Osteocyte (in vitro differentiated cells): Measurements from ENCODE around the gene PALD1. TPM values are rescaled to one million over a fixed set of nuclear protein-coding genes. Genes with fewer than 3 reads are reported as not detected.

Source experiments
- DNase-seq: peaks from one replicate; pipeline ENCODE4 v3.0.0; 2021; ENCODE audit warnings: mixed read lengths; ENCODE audit not compliant: unreplicated experiment; ENCODE audit errors: extremely low spot score
- H3K27ac Mint-ChIP-seq: one replicate; pipeline ENCODE4 v1.8.0; 2021; ENCODE audit warnings: mild to moderate bottlenecking, mixed read lengths; ENCODE audit not compliant: unreplicated experiment
- H3K27me3 Mint-ChIP-seq: one replicate; pipeline ENCODE4 v1.8.0; 2021; ENCODE audit warnings: mixed read lengths; ENCODE audit not compliant: unreplicated experiment
- H3K36me3 Mint-ChIP-seq: one replicate; pipeline ENCODE4 v1.8.0; 2021; ENCODE audit warnings: mixed read lengths; ENCODE audit not compliant: unreplicated experiment
- H3K4me1 Mint-ChIP-seq: one replicate; pipeline ENCODE4 v1.8.0; 2021; ENCODE audit warnings: mixed read lengths; ENCODE audit not compliant: unreplicated experiment
- H3K4me3 Mint-ChIP-seq: one replicate; pipeline ENCODE4 v1.8.0; 2021; ENCODE audit warnings: mild to moderate bottlenecking, moderate library complexity, mixed read lengths; ENCODE audit not compliant: unreplicated experiment
- H3K9me3 Mint-ChIP-seq: one replicate; pipeline ENCODE4 v1.8.0; 2021; ENCODE audit warnings: mixed read lengths; ENCODE audit not compliant: unreplicated experiment
- CTCF ChIP-seq: fragments of 200-600 bp; sonication (generic); IDR thresholded peaks from 2 replicates; pipeline ENCODE4 v1.5.0; 2021; ENCODE audit warnings: antibody characterized with exemption, mild to moderate bottlenecking, moderate library complexity
- total RNA-seq: library from RNA; stranded (reverse); gene quantifications from 2 replicates; pipeline ENCODE4 v1.2.1, GENCODE V29; 2021

PALD1 gene
- total RNA-seq, 1 donor from 2014 or later = 3.1 TPM

- Mint-ChIP-seq H3K4me3 (no peak overlapping the region), H3K4me1 (peaks cover 10% of the 10 kb centered on the region), H3K27ac (no peak overlapping the region), H3K36me3 (no peaks in the 10 kb centered on the region), H3K27me3 (peaks cover 17% of the 10 kb centered on the region), H3K9me3 (no peaks in the 10 kb centered on the region)
- DNase-seq = no peak
- no peak for TF ChIP-seq CTCF
These were observed 32.6 kb upstream of the PALD1 start for GRCh38 chr10:70445718-70446657.

GRCh38 chr10:70448236-70448635 lies 30.3 kb upstream of the PALD1 start:
- DNase-seq = no peak
- Mint-ChIP-seq H3K4me3 (no peak overlapping the region), H3K27ac (no peak overlapping the region), H3K36me3 (no peaks in the 10 kb centered on the region), H3K9me3 (no peaks in the 10 kb centered on the region), H3K27me3 (no peaks in the 10 kb centered on the region), H3K4me1 (peaks cover 12% of the 10 kb centered on the region)
- TF ChIP-seq CTCF = no peak

- no peak overlapping the region for H3K4me3 Mint-ChIP-seq
- no peaks in the 10 kb centered on the region for H3K9me3 Mint-ChIP-seq
- no peak for DNase-seq
- no peak overlapping the region for H3K27ac Mint-ChIP-seq
- H3K27me3 Mint-ChIP-seq = peaks cover 11% of the 10 kb centered on the region
- peaks cover 9% of the 10 kb centered on the region for H3K4me1 Mint-ChIP-seq
- no peaks in the 10 kb centered on the region for H3K36me3 Mint-ChIP-seq
- TF ChIP-seq CTCF = no peak
These were observed 23.3 kb upstream of the PALD1 start for GRCh38 chr10:70455213-70455630.

- Mint-ChIP-seq H3K36me3 (no peaks in the 10 kb centered on the region), H3K4me1 (peaks cover 6% of the 10 kb centered on the region), H3K9me3 (no peaks in the 10 kb centered on the region), H3K27me3 (peaks cover 11% of the 10 kb centered on the region), H3K27ac (no peak overlapping the region), H3K4me3 (no peak overlapping the region)
- no peak for DNase-seq
- TF ChIP-seq CTCF = no peak
These were observed 22.4 kb upstream of the PALD1 start for GRCh38 chr10:70456164-70456563.

GRCh38 chr10:70457759-70458305 lies 20.7 kb upstream of the PALD1 start:
- H3K4me3 Mint-ChIP-seq = no peak overlapping the region

More at GRCh38 chr10:70457759-70458305, 20.7 kb upstream of the PALD1 start:
- no peak for DNase-seq
- no peaks in the 10 kb centered on the region for H3K36me3 Mint-ChIP-seq
- TF ChIP-seq CTCF = no peak
- no peak overlapping the region for H3K27ac Mint-ChIP-seq
- H3K27me3 Mint-ChIP-seq = peaks cover 11% of the 10 kb centered on the region
- H3K9me3 Mint-ChIP-seq = no peaks in the 10 kb centered on the region
- peaks cover 14% of the 10 kb centered on the region for H3K4me1 Mint-ChIP-seq
